T-cell (primary cell): ENCODE results near the gene LCA5L. TPM values are rescaled to one million over a fixed set of nuclear protein-coding genes. Genes with fewer than 3 reads are reported as not detected.

Source experiments
- ATAC-seq, 4 experiments: fragments of 200-7000 bp in 3 of 4; fragments of 150-1000 bp in 1 of 4; cut with Tn5 transposase; replicated peaks in 1 of 4; 1 replicate in 3 of 4; 2 replicates in 1 of 4; pipeline ENCODE4 v1.10.0; 2021; ENCODE audit warnings: moderate library complexity in 3 of 4, mild to moderate bottlenecking in 2 of 4, moderate number of reproducible peaks in 1 of 4
- CTCF ChIA-PET, 2 donors: fragments of 300-600 bp; sonication (Branson Sonifier 250); formaldehyde crosslinking; loops; one replicate each; lab custom pipeline; 2022; ENCODE audit warnings: antibody characterized with exemption in 2 of 2; lab: Charles Lee
- POLR2A ChIA-PET, 2 donors: fragments of 300-600 bp; sonication (Branson Sonifier 250); formaldehyde crosslinking; loops; one replicate each; lab custom pipeline; 2022; ENCODE audit warnings: antibody characterized with exemption in 2 of 2; lab: Charles Lee
- DNase-seq, 35 experiments: peaks; one replicate each; pipeline versions ENCODE4 v3.0.0 to v3.0.0-alpha.2; 2013 to 2023
- H3K27ac ChIP-seq: one replicate; pipeline ENCODE4 v1.5.1; 2013; ENCODE audit warnings: low read length
- H3K27me3 ChIP-seq, 2 experiments: replicated peaks in 1 of 2; 1 replicate in 1 of 2; 2 replicates in 1 of 2; pipeline versions ENCODE4 v1.6.1 to v1.7.0; 2013; ENCODE audit warnings: low read length in 1 of 2, mixed read lengths in 1 of 2; ENCODE audit not compliant: control insufficient read depth in 2 of 2, insufficient read depth in 2 of 2; ENCODE audit errors: extremely low read depth in 1 of 2
- H3K36me3 ChIP-seq, 2 donors: 1 replicate in 1 of 2; 2 replicates in 1 of 2; pipeline versions ENCODE4 v1.6.1 to v1.7.0; 2013; ENCODE audit warnings: low read length in 1 of 2; ENCODE audit not compliant: control insufficient read depth in 2 of 2, insufficient read depth in 1 of 2; ENCODE audit errors: extremely low read depth in 1 of 2
- H3K4me1 ChIP-seq, 2 experiments: 1 replicate in 1 of 2; 2 replicates in 1 of 2; pipeline versions ENCODE4 v1.6.1 to v1.7.0; 2013; ENCODE audit warnings: low read length in 2 of 2, mixed read lengths in 1 of 2; ENCODE audit not compliant: insufficient read depth in 2 of 2, control insufficient read depth in 1 of 2; ENCODE audit errors: extremely low read depth in 1 of 2
- H3K4me3 ChIP-seq, 2 donors: 1 replicate in 1 of 2; 2 replicates in 1 of 2; pipeline versions ENCODE4 v1.5.1 to v1.7.0; 2013; ENCODE audit warnings: mild to moderate bottlenecking in 2 of 2, low read length in 1 of 2, moderate library complexity in 1 of 2; ENCODE audit not compliant: control insufficient read depth in 1 of 2; ENCODE audit errors: extremely low read depth in 1 of 2
- H3K9me3 ChIP-seq: 2 replicates; pipeline ENCODE4 v1.7.0; 2013
- H3K27ac Mint-ChIP-seq, 2 donors: one replicate each; pipeline ENCODE4 v1.8.0; 2020 to 2021; ENCODE audit warnings: mild to moderate bottlenecking in 2 of 2, mixed read lengths in 2 of 2
- H3K27me3 Mint-ChIP-seq, 2 donors: one replicate each; pipeline ENCODE4 v1.8.0; 2021 to 2022; ENCODE audit warnings: mixed read lengths in 2 of 2
- H3K36me3 Mint-ChIP-seq: one replicate; pipeline ENCODE4 v1.8.0; 2021; ENCODE audit warnings: mixed read lengths
- H3K4me1 Mint-ChIP-seq, 3 donors: one replicate each; pipeline ENCODE4 v1.8.0; 2020 to 2022; ENCODE audit warnings: mixed read lengths in 3 of 3, mild to moderate bottlenecking in 1 of 3
- H3K4me3 Mint-ChIP-seq, 3 donors: one replicate each; pipeline ENCODE4 v1.8.0; 2020 to 2022; ENCODE audit warnings: mild to moderate bottlenecking in 3 of 3, mixed read lengths in 3 of 3, moderate library complexity in 3 of 3
- H3K9me3 Mint-ChIP-seq, 3 donors: one replicate each; pipeline ENCODE4 v1.8.0; 2020 to 2022; ENCODE audit warnings: mixed read lengths in 3 of 3
- WGBS: methylation state at CpG from one replicate; pipeline ENCODE4 v1.1.5; 2013; ENCODE audit warnings: missing lambda C conversion rate; ENCODE audit not compliant: insufficient coverage; 5-methylcytosine and 5-hydroxymethylcytosine counted together
- total RNA-seq, 35 experiments: library from RNA in 6 of 35; stranded (reverse) in 6 of 35; fragments of 120-200 nt in 1 of 35; gene quantifications; one replicate each; pipeline versions ENCODE4 v1.2.1 to v1.2.4 and lab custom pipeline; 2013 to 2026

Gene LCA5L
- total RNA-seq, 5 donors from 2014 or later (not counting 1 experiment from before 2014, with no cell fraction given) = 0.23 to 0.60 (median 0.44) TPM; not detected in 1

DNA sequence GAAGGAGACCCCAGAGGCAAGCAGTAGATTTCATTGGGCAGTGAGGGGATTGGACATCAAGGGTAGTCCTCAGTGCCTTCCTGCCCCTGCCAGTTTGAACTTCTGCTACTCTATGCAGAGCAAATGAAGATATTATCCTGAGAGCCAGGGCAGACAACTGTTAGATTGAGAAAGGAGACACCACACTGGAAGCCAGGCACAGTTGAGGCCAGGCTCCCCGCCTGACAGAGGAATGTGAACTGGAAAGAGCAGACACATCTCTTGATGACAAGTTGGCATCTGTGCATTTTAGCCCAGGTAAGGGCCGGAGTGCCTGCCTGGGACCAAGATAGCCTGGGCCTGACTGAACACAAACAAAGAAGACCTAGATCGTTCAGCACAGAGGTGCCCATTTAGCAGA lies 22.2 kb upstream of the LCA5L start:
- ChIA-PET POLR2A (no interaction called here), CTCF (no interaction called here)
- Mint-ChIP-seq H3K27me3 (peaks cover 0 to 4% of the 10 kb centered on the region in 2 donors), H3K36me3 (peaks cover 18% of the 10 kb centered on the region), H3K4me1 (no peaks in the 10 kb centered on the region), H3K4me3 (no peak overlapping the region), H3K27ac (no peak overlapping the region), H3K9me3 (peaks cover 0 to 3% (median 2%) of the 10 kb centered on the region in 3 donors)
- Histone ChIP-seq H3K4me1 (no peaks in the 10 kb centered on the region), H3K4me3 (no peak overlapping the region), H3K27me3 (no peaks in the 10 kb centered on the region), H3K9me3 (no peaks in the 10 kb centered on the region), H3K27ac (no peak overlapping the region), H3K36me3 (no peaks in the 10 kb centered on the region)
- 94% methylated on average over 3 of the region's 3 CpGs for WGBS
- ATAC-seq = no peak
- DNase-seq = no peak

DNA sequence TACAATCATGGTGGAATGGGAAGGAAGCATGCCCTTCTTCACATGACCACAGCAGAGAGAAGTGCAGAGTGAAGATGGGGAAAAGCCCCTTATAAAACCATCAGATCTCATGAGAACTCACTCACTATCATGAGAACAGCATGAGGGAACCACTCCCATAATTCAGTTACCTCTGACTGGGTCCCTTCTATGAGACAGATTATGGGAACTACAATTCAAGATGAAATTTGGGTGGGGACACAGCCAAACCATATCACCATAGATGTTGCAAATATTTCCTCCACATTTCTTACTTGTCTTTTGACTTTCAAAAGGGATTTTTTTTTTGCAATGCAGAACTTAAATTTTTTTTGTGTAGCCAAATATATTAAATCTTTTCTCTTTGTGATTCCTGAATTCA lies 21.0 kb upstream of the LCA5L start:
- Mint-ChIP-seq H3K27ac (no peak overlapping the region), H3K27me3 (peaks cover 0 to under 1% of the 10 kb centered on the region in 2 donors), H3K4me3 (no peak overlapping the region), H3K9me3 (peaks cover 0 to 3% (median 2%) of the 10 kb centered on the region in 3 donors), H3K4me1 (no peaks in the 10 kb centered on the region), H3K36me3 (peaks cover 18% of the 10 kb centered on the region)
- H3K9me3 ChIP-seq = no peaks in the 10 kb centered on the region
- H3K36me3 ChIP-seq = no peaks in the 10 kb centered on the region
- POLR2A ChIA-PET = no interaction called here
- CTCF ChIA-PET = no interaction called here
- no peaks in the 10 kb centered on the region for H3K27me3 ChIP-seq
- H3K4me1 ChIP-seq = no peaks in the 10 kb centered on the region
- no peak overlapping the region for H3K4me3 ChIP-seq
- no peak overlapping the region for H3K27ac ChIP-seq
- ATAC-seq (no peak), DNase-seq (no peak)

DNA sequence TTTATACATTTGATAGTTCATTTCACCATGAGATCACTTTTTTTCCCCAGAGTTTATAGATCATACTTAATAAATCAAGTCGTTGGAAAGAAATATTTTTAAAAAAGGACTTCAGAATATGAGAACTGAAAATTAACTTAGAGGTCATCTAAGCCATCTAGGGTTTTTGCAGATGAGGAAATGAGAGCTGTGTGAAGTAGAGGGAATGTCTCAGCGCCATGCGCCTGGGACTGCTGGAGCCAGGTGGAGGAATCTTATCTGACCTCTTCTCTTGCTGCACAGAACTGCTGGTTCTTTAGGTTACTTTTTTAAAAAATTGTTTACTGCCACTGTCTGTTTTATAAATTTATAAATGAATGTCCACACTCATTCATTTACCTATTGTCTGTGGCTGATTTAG lies 17.7 kb upstream of the LCA5L start:
- Mint-ChIP-seq H3K27ac (no peak overlapping the region), H3K36me3 (peaks cover 18% of the 10 kb centered on the region), H3K27me3 (no peaks in the 10 kb centered on the region), H3K9me3 (peaks cover 0 to 3% (median 2%) of the 10 kb centered on the region in 3 donors), H3K4me3 (no peak overlapping the region), H3K4me1 (no peaks in the 10 kb centered on the region)
- DNase-seq = no peak
- WGBS = no CpG with 5 or more reads among the region's 3 CpGs
- POLR2A ChIA-PET = no interaction called here
- Histone ChIP-seq H3K27me3 (no peaks in the 10 kb centered on the region), H3K36me3 (no peaks in the 10 kb centered on the region), H3K4me3 (no peak overlapping the region), H3K27ac (no peak overlapping the region), H3K4me1 (no peaks in the 10 kb centered on the region), H3K9me3 (no peaks in the 10 kb centered on the region)
- no peak for ATAC-seq
- CTCF ChIA-PET = no interaction called here

DNA sequence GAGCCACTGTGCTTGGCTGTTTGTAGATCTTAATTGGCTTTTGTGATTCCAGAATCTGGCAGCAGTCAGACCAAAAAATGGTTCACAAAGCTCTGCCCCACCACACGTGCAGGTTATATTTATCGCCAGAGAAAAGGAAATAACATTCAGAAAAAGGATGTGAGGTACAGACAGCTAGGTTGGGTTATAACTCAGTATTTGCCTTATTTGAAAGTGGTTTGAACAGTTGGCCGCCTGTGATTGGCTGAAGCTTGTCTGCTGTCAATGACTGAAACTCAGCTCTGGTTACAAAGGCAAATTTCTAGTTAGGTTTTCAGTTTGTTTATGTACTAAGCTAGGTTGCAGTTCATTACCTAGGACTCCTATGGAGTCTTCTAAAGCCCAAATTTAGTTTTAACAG lies 15.8 kb upstream of the LCA5L start:
- H3K9me3 Mint-ChIP-seq = peaks cover 0 to 2% (median 2%) of the 10 kb centered on the region in 3 donors
- H3K4me3 Mint-ChIP-seq = no peak overlapping the region
- no peaks in the 10 kb centered on the region for H3K27me3 ChIP-seq
- no peaks in the 10 kb centered on the region for H3K9me3 ChIP-seq
- no peaks in the 10 kb centered on the region for H3K4me1 Mint-ChIP-seq
- no peaks in the 10 kb centered on the region for H3K36me3 ChIP-seq
- CTCF ChIA-PET = no interaction called here
- H3K4me1 ChIP-seq = no peaks in the 10 kb centered on the region
- H3K27ac Mint-ChIP-seq = no peak overlapping the region
- ATAC-seq = no peak
- H3K27ac ChIP-seq = no peak overlapping the region
- no peaks in the 10 kb centered on the region for H3K27me3 Mint-ChIP-seq
- H3K36me3 Mint-ChIP-seq = peaks cover 16% of the 10 kb centered on the region
- no CpG with 5 or more reads among the region's 3 CpGs for WGBS
- DNase-seq = no peak
- POLR2A ChIA-PET = no interaction called here
- H3K4me3 ChIP-seq = no peak overlapping the region

DNA sequence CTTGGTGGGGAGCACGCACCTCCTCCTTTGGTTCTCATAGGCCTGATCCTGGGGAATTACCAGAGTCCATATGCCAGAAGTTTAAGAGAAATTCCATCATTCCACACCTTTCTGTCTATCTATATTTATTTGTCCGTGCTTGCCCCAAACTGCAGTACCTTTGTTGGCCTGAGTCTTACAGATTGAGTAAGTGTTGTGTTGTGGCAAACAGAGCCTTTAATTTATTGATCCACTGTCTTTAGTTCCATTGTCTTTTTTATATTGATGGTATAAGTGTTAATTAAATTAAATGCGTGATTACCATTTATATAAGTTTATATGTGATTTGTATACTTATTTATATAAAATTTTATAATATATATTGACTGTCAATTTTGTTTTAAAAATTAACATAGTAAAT lies 11.1 kb upstream of the LCA5L start:
- Histone ChIP-seq H3K36me3 (no peaks in the 10 kb centered on the region), H3K4me1 (no peaks in the 10 kb centered on the region), H3K27ac (no peak overlapping the region), H3K27me3 (peaks cover 0 to 3% of the 10 kb centered on the region in 2 experiments), H3K4me3 (no peak overlapping the region), H3K9me3 (no peaks in the 10 kb centered on the region)
- H3K4me1 Mint-ChIP-seq = no peaks in the 10 kb centered on the region
- no peak overlapping the region for H3K27ac Mint-ChIP-seq
- ATAC-seq = no peak
- ChIA-PET POLR2A (no interaction called here), CTCF (no interaction called here)
- H3K36me3 Mint-ChIP-seq = no peaks in the 10 kb centered on the region
- no peak for DNase-seq
- H3K27me3 Mint-ChIP-seq = peaks cover 0 to 5% of the 10 kb centered on the region in 2 donors
- no peak overlapping the region for H3K4me3 Mint-ChIP-seq
- no CpG with 5 or more reads among the region's 3 CpGs for WGBS
- H3K9me3 Mint-ChIP-seq = no peaks in the 10 kb centered on the region

DNA sequence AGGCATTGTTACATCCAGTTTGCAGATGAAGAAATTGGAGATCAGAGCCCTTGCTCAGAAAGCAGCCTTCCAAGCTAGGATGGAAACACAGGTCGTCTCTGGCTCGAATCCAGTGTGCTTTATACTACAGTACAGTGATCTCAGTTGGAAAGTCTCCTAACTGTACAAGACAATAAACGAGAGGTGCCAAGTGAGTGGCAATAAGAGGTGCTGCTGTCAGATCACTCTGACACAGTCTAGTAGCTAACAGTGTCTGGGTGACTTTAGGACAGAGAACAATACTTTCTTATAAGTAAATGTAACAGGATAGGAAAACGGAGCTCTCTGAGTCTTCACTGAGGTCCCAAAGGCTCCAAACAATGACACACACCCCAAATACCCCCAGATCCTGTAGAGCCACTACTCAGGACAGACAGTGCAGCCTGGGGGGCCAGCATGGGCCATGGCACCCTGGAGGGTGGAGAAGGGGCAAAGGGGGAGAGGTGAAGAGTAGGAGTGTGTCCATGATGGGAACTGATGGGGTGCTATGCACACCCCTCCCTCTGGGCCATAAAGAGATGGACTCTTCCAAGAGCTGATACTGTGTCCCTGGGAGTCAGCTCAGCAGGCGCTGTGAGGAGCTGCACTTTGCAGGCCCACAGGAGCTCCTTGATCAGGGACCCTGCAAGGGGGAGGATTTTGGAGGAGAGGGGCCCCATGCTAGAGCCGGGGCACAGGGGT lies 9.5 kb upstream of the LCA5L start:
- H3K27me3 ChIP-seq = peaks cover 0 to 10% of the 10 kb centered on the region in 2 experiments
- no peak overlapping the region for H3K27ac Mint-ChIP-seq
- ATAC-seq (no peak), DNase-seq (no peak)
- H3K36me3 ChIP-seq = no peaks in the 10 kb centered on the region
- no peaks in the 10 kb centered on the region for H3K4me1 ChIP-seq
- no peak overlapping the region for H3K4me3 Mint-ChIP-seq
- H3K27ac ChIP-seq = no peak overlapping the region
- 57% methylated on average over 1 of the region's 6 CpGs for WGBS
- no peaks in the 10 kb centered on the region for H3K9me3 ChIP-seq
- ChIA-PET POLR2A (no interaction called here), CTCF (interaction anchor here in 1 of 2 donors (0.9 kb wide), 1 partner anchor 11 kb away, joined by 3 read pairs; no protein-coding TSS in a partner anchor)
- no peaks in the 10 kb centered on the region for H3K36me3 Mint-ChIP-seq
- no peaks in the 10 kb centered on the region for H3K9me3 Mint-ChIP-seq
- no peaks in the 10 kb centered on the region for H3K4me1 Mint-ChIP-seq
- no peak overlapping the region for H3K4me3 ChIP-seq
- peaks cover 4 to 11% of the 10 kb centered on the region in 2 donors for H3K27me3 Mint-ChIP-seq
